HEK293T (cell line): ENCODE results near the gene TDRD1.

Experiments used
- CTBP1 ChIP-seq: fragments of 450-650 bp; IDR thresholded peaks from 2 replicates; pipeline ENCODE4 v1.6.1; 2016; ENCODE audit warnings: borderline replicate concordance
- ELF4 ChIP-seq: fragments of 450-650 bp; IDR thresholded peaks from 2 replicates; pipeline ENCODE4 v1.6.1; 2017; ENCODE audit warnings: antibody characterized with exemption
- FOXM1 ChIP-seq: fragments of 450-650 bp; IDR thresholded peaks from 2 replicates; pipeline ENCODE4 v1.6.1; 2017; ENCODE audit warnings: mild to moderate bottlenecking, borderline replicate concordance
- NFRKB ChIP-seq: fragments of 450-650 bp; IDR thresholded peaks from 2 replicates; pipeline ENCODE4 v1.6.1; 2016; ENCODE audit warnings: mild to moderate bottlenecking, moderate library complexity
- SP1 ChIP-seq: fragments of 450-650 bp; IDR thresholded peaks from 2 replicates; pipeline ENCODE4 v1.6.1; 2017

DNA sequence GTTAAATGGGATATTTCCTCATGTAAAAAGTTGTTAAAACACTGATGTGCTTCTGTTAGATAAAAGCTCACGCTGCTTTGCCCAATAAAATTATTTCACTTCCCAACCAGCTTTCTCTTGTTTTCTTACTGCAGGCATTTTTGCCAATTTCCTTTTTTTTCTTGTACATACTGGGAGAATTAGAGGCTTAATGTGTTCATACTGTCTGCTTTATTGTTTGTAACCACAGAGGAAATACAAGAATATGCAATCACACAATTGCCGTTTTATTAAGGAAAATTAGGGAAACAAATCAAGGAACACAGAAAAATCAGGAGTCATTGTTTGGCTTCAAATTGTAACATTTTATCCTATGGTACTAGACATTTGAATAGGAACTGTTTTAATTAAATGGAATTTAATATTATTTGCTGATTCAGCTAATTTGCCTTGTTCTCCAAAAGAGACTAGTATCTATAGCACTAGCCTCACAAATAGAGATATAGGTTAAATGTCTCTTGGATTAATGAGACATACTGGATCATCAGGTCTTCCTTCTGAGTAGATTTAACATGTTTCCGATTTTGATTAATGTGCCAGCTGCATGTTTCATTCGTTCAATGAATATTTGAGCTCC lies 53.5 kb downstream of the TDRD1 start:
- TF ChIP-seq FOXM1 = no peak
- no peak for TF ChIP-seq ELF4
- TF ChIP-seq CTBP1 = no peak
- TF ChIP-seq NFRKB = no peak
- no peak for TF ChIP-seq SP1
